GM18526 (cell line): ENCODE data around the gene NOXRED1.

Source experiments
- POLR2A ChIP-seq: IDR thresholded peaks from 3 replicates; pipeline ENCODE4 v1.6.1; 2011; ENCODE audit not compliant: insufficient read length; ENCODE audit errors: extremely low read depth

Gene NOXRED1

GRCh38 chr14:77424862-77425261 is 1.5 kb upstream of the NOXRED1 start:
- no peak for TF ChIP-seq POLR2A

- no peak for TF ChIP-seq POLR2A
Measured at GRCh38 chr14:77421201-77421600, 2.1 kb downstream of the NOXRED1 start.

GRCh38 chr14:77416836-77417235 is 6.5 kb downstream of the NOXRED1 start:
- TF ChIP-seq POLR2A, result no peak

- TF ChIP-seq POLR2A, result no peak
Measured at GRCh38 chr14:77409131-77409533, 14.2 kb downstream of the NOXRED1 start.

- TF ChIP-seq POLR2A, result no peak
Measured at GRCh38 chr14:77407158-77407557, 16.2 kb downstream of the NOXRED1 start.

GRCh38 chr14:77406718-77407117 is 16.6 kb downstream of the NOXRED1 start:
- no peak for TF ChIP-seq POLR2A

- no peak for TF ChIP-seq POLR2A
Measured at GRCh38 chr14:77406086-77406485, 17.2 kb downstream of the NOXRED1 start.

- TF ChIP-seq POLR2A, result no peak
Measured at GRCh38 chr14:77403768-77404167, 19.6 kb downstream of the NOXRED1 start.

- no peak for TF ChIP-seq POLR2A
Measured at GRCh38 chr14:77400216-77400615, 23.1 kb downstream of the NOXRED1 start.

- TF ChIP-seq POLR2A, result no peak
Measured at GRCh38 chr14:77390188-77390587, 33.1 kb downstream of the NOXRED1 start.

GRCh38 chr14:77378701-77379100 is 44.6 kb downstream of the NOXRED1 start:
- TF ChIP-seq POLR2A, result no peak

GRCh38 chr14:77377502-77377844 is 45.9 kb downstream of the NOXRED1 start:
- no peak for TF ChIP-seq POLR2A

GRCh38 chr14:77376771-77377501 is 46.4 kb downstream of the NOXRED1 start, which contains the start of the genes SAMD15 and TMED8:
TSS of gene SAMD15 (plus strand) at chr14:77377379. CDS start at chr14:77377419, 40 bp downstream.
TSS of gene TMED8 (minus strand) at chr14:77377094. CDS start at chr14:77377053, 41 bp downstream.
- TF ChIP-seq POLR2A, result peak; percentile 60

- no peak for TF ChIP-seq POLR2A
Measured at GRCh38 chr14:77375973-77376770, 47.2 kb downstream of the NOXRED1 start.

- no peak for TF ChIP-seq POLR2A
Measured at GRCh38 chr14:77375164-77375950, 48.0 kb downstream of the NOXRED1 start.

- TF ChIP-seq POLR2A, result no peak
Measured at GRCh38 chr14:77372304-77372841, 51.0 kb downstream of the NOXRED1 start.

GRCh38 chr14:77369285-77369684 is 54.0 kb downstream of the NOXRED1 start:
- no peak for TF ChIP-seq POLR2A
